Progenitor cell of endocrine pancreas (in vitro differentiated cells): ENCODE results near the gene GAB2. TPM values are rescaled to one million over a fixed set of nuclear protein-coding genes. Genes with fewer than 3 reads are reported as not detected.

Source experiments
- DNase-seq: peaks from one replicate; pipeline ENCODE4 v3.0.0; 2021; ENCODE audit warnings: low spot score; ENCODE audit not compliant: unreplicated experiment
- H3K27ac Mint-ChIP-seq: 2 replicates; pipeline ENCODE4 v1.8.0; 2021; ENCODE audit warnings: mild to moderate bottlenecking, moderate library complexity, mixed read lengths
- H3K27me3 Mint-ChIP-seq: 2 replicates; pipeline ENCODE4 v1.8.0; 2021; ENCODE audit warnings: mixed read lengths
- H3K36me3 Mint-ChIP-seq: 2 replicates; pipeline ENCODE4 v1.8.0; 2022; ENCODE audit warnings: mixed read lengths; ENCODE audit not compliant: insufficient read depth
- H3K4me1 Mint-ChIP-seq: 2 replicates; pipeline ENCODE4 v1.8.0; 2021; ENCODE audit warnings: low read depth, mixed read lengths
- H3K4me3 Mint-ChIP-seq: 2 replicates; pipeline ENCODE4 v1.8.0; 2021; ENCODE audit warnings: low read depth, mild to moderate bottlenecking, moderate library complexity, mixed read lengths
- H3K9me3 Mint-ChIP-seq: 2 replicates; pipeline ENCODE4 v1.8.0; 2021; ENCODE audit warnings: low read depth, mixed read lengths
- CTCF ChIP-seq: fragments of 200-600 bp; sonication (generic); IDR thresholded peaks from one replicate; pipeline ENCODE4 v1.5.0; 2021; ENCODE audit warnings: antibody characterized with exemption, mild to moderate bottlenecking; ENCODE audit not compliant: unreplicated experiment
- total RNA-seq: library from RNA; stranded (reverse); gene quantifications from 2 replicates; pipeline ENCODE4 v1.2.1, GENCODE V29; 2021

Gene GAB2
- total RNA-seq, 1 donor from 2014 or later: 37.6 TPM

GRCh38 chr11:78334109-78334508 lies 83.5 kb downstream of the GAB2 start:
- TF ChIP-seq CTCF: no peak
- no peak overlapping the region for H3K4me3 Mint-ChIP-seq
- peaks cover 10% of the 10 kb centered on the region for H3K9me3 Mint-ChIP-seq
- no peak for DNase-seq
- peaks cover 19% of the 10 kb centered on the region for H3K4me1 Mint-ChIP-seq
- H3K27ac Mint-ChIP-seq: no peak overlapping the region
- no peaks in the 10 kb centered on the region for H3K27me3 Mint-ChIP-seq
- peaks cover 9% of the 10 kb centered on the region for H3K36me3 Mint-ChIP-seq

GRCh38 chr11:78332872-78333271 lies 84.7 kb downstream of the GAB2 start:
- H3K9me3 Mint-ChIP-seq: peaks cover 10% of the 10 kb centered on the region
- no peaks in the 10 kb centered on the region for H3K27me3 Mint-ChIP-seq
- no peak overlapping the region for H3K4me3 Mint-ChIP-seq
- H3K4me1 Mint-ChIP-seq: peaks cover 11% of the 10 kb centered on the region
- peaks cover 9% of the 10 kb centered on the region for H3K36me3 Mint-ChIP-seq
- H3K27ac Mint-ChIP-seq: no peak overlapping the region
- DNase-seq: no peak
- TF ChIP-seq CTCF: no peak

GRCh38 chr11:78332174-78332866 lies 85.3 kb downstream of the GAB2 start:
- Mint-ChIP-seq H3K27me3 (no peaks in the 10 kb centered on the region), H3K4me1 (peaks cover 8% of the 10 kb centered on the region), H3K36me3 (peaks cover 9% of the 10 kb centered on the region), H3K27ac (no peak overlapping the region), H3K4me3 (no peak overlapping the region), H3K9me3 (peaks cover 10% of the 10 kb centered on the region)
- TF ChIP-seq CTCF: no peak
- DNase-seq: no peak

- Mint-ChIP-seq H3K4me1 (peaks cover 4% of the 10 kb centered on the region), H3K9me3 (peaks cover 10% of the 10 kb centered on the region), H3K27ac (no peak overlapping the region), H3K27me3 (no peaks in the 10 kb centered on the region), H3K4me3 (no peak overlapping the region), H3K36me3 (peaks cover 9% of the 10 kb centered on the region)
- TF ChIP-seq CTCF: no peak
- no peak for DNase-seq
These were observed 85.9 kb downstream of the GAB2 start for GRCh38 chr11:78331711-78332110.

GRCh38 chr11:78330361-78330760 lies 87.3 kb downstream of the GAB2 start:
- no peak for DNase-seq

More at GRCh38 chr11:78330361-78330760, 87.3 kb downstream of the GAB2 start:
- H3K27ac Mint-ChIP-seq: no peak overlapping the region
- peaks cover 4% of the 10 kb centered on the region for H3K4me1 Mint-ChIP-seq
- peaks cover 5% of the 10 kb centered on the region for H3K36me3 Mint-ChIP-seq
- no peak overlapping the region for H3K4me3 Mint-ChIP-seq
- TF ChIP-seq CTCF: no peak
- H3K27me3 Mint-ChIP-seq: no peaks in the 10 kb centered on the region
- peaks cover 6% of the 10 kb centered on the region for H3K9me3 Mint-ChIP-seq
